Fibroblast of pulmonary artery (primary cell): ENCODE measurements around the gene ROBO1.
A peak's percentile ranks its signal among the peaks of the same experiment; 100 is the strongest.
"Not testable (repeated sequence)": the region's sequence is repeated elsewhere in the genome, so short reads cannot be mapped to it uniquely, and the experiment has no call there.

ENCODE experiments used
- DNase-seq: peaks from one replicate; pipeline ENCODE4 v3.0.0-alpha.2; 2010; ENCODE audit warnings: low read depth
- H3K4me3 ChIP-seq: replicated peaks from 2 replicates; pipeline ENCODE4 v1.5.1; 2011; ENCODE audit warnings: low read depth, mild to moderate bottlenecking, control low read depth, low read length, moderate library complexity
- CTCF ChIP-seq: IDR thresholded peaks from 2 replicates; pipeline ENCODE4 v1.5.1; 2011; ENCODE audit warnings: mild to moderate bottlenecking, control low read depth, low read length, inconsistent platforms; ENCODE audit errors: missing control alignments

Gene ROBO1

GRCh38 chr3:79183496-79183895 lies 584.3 kb downstream of the ROBO1 start:
- TF ChIP-seq CTCF: no peak
- DNase-seq: no peak
- H3K4me3 ChIP-seq: no peak overlapping the region

DNA sequence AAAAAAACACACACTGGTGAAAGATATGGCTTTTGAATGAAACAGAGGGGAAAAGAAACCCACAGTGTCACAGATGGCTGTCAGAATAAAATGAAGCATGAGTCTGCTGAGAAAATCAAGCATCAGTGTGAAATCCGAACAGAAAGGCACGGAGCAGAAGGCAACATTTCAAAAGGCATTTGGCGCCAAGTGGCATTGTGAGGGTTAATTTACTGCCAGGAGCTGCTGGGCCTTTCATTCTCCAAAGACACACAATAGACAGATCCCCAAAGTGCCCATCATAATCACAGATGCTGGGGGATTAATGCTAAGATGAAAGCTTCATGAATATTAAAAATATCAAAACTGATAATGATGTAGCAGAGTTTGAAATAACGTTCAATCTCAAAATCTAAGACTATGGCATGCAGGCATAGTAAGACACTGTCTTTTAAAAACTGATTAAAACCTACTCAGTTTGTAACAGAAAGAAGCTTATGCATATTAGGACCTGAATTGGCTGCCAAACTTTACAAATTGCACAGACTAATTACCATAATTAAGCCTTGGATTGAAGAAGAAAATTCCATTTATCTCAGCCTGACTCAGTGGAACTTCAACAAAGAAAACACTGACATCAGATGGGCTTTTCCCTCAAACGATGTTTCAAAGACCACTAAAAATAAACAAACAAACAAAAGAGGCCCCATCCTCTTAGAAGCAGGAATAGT lies 589.2 kb downstream of the ROBO1 start:
- H3K4me3 ChIP-seq: no peak overlapping the region
- no peak for TF ChIP-seq CTCF
- DNase-seq: no peak

- TF ChIP-seq CTCF: no peak
- no peak for DNase-seq
- no peak overlapping the region for H3K4me3 ChIP-seq
Observed at GRCh38 chr3:79175870-79176269, 591.9 kb downstream of the ROBO1 start.

- not testable (repeated sequence) for DNase-seq
Observed at GRCh38 chr3:79173259-79173658, 594.5 kb downstream of the ROBO1 start.

DNA sequence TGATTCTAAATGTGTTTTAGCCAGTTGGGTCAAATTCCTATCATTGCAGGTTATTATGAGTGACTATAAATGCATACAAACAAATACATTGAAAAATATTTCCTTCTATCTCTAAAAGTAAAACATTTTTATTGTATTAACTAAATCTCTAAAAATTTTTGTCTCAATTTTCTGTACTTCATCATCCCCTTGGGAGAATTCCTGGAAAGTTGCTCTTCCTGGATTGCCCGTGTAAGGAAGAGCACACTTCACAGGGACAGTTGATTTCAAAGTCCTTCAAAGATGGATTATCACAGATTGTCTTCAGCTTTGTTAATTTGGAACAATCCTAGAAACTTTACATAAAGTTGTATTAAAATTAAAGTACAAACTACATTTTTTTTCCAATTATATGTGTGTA lies 595.6 kb downstream of the ROBO1 start:
- DNase-seq: no peak
- TF ChIP-seq CTCF: no peak
- H3K4me3 ChIP-seq: no peak overlapping the region

More at GRCh38 chr3:79173259-79173658, 594.5 kb downstream of the ROBO1 start:
- H3K4me3 ChIP-seq: not testable (repeated sequence)

- no peak for TF ChIP-seq CTCF
- DNase-seq: no peak
- H3K4me3 ChIP-seq: no peak overlapping the region
Observed at GRCh38 chr3:79170021-79170420, 597.8 kb downstream of the ROBO1 start.

DNA sequence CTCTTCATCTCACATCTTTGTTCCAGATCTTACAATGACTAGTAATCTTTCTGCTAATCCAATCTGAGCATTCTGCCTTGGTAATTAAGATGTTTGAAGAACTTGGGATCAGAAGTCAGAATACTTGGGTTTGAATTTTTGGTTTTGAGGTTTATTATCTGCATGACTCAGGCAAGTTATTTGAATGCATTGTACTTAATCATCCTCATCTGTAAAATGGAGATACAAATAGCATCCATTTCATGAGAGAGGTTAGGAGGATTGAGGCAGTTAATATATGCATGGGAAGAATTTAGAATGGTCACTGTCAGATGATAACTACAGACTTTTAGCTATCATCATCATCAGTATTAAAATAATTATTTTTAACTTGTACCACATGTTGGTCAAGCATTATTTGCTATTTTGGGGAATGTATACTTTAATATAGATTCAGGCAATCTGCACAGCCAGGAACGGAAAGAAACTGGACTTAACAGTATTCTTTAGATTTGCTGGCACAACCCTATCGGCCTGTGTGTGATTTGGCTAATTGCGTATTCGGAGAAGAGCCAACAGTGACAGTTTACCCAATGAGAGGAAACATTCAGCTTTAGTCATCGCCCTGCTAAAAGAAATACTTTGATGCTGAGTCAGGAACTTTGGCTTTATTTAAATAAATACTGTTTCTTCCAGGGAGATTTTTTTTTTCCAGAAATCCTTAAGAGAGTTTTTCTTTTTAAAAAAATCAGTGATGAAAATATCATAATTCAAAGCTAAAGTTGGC lies 600.0 kb downstream of the ROBO1 start:
- TF ChIP-seq CTCF: no peak
- peak; percentile 95 for DNase-seq
- no peak overlapping the region for H3K4me3 ChIP-seq
